Activated gamma-delta T cell treated with Interleukin-2 at 50 U/mL for 16 hours (primary cell): ENCODE results near the gene TRPM1.

Source experiments
- DNase-seq: peaks from one replicate; pipeline ENCODE4 v3.0.0-alpha.2; 2020

Gene TRPM1

GRCh38 chr15:31046759-31047359 lies 54.7 kb downstream of the TRPM1 start:
- no peak for DNase-seq

GRCh38 chr15:31045606-31046005 lies 55.9 kb downstream of the TRPM1 start:
- no peak for DNase-seq

- DNase-seq, result no peak
Measured at GRCh38 chr15:31042751-31043150, 58.8 kb downstream of the TRPM1 start.

- no peak for DNase-seq
Measured at GRCh38 chr15:31041610-31042009, 59.9 kb downstream of the TRPM1 start.

GRCh38 chr15:31040611-31041010 lies 60.9 kb downstream of the TRPM1 start:
- DNase-seq, result no peak

GRCh38 chr15:31039961-31040360 lies 61.6 kb downstream of the TRPM1 start:
- DNase-seq, result no peak

GRCh38 chr15:31037731-31038477 lies 63.6 kb downstream of the TRPM1 start:
- DNase-seq, result no peak

- no peak for DNase-seq
Measured at GRCh38 chr15:31036783-31037182, 64.7 kb downstream of the TRPM1 start.

- DNase-seq, result no peak
Measured at GRCh38 chr15:31035610-31036009, 65.9 kb downstream of the TRPM1 start.

- DNase-seq, result no peak
Measured at GRCh38 chr15:31034152-31034551, 67.4 kb downstream of the TRPM1 start.

- DNase-seq, result no peak
Measured at GRCh38 chr15:31032961-31033371, 68.6 kb downstream of the TRPM1 start.

- DNase-seq, result no peak
Measured at GRCh38 chr15:31031471-31032067, 70.0 kb downstream of the TRPM1 start.

- DNase-seq, result no peak
Measured at GRCh38 chr15:31027910-31028578, 73.5 kb downstream of the TRPM1 start.

- no peak for DNase-seq
Measured at GRCh38 chr15:31025996-31026395, 75.5 kb downstream of the TRPM1 start.

- no peak for DNase-seq
Measured at GRCh38 chr15:31024979-31025378, 76.5 kb downstream of the TRPM1 start.

- no peak for DNase-seq
Measured at GRCh38 chr15:31024330-31024729, 77.2 kb downstream of the TRPM1 start.

GRCh38 chr15:31023841-31024240 lies 77.7 kb downstream of the TRPM1 start:
- no peak for DNase-seq

- no peak for DNase-seq
Measured at GRCh38 chr15:31021067-31021665, 80.4 kb downstream of the TRPM1 start.

GRCh38 chr15:31020542-31020941 lies 81.0 kb downstream of the TRPM1 start:
- no peak for DNase-seq

- DNase-seq, result no peak
Measured at GRCh38 chr15:31019986-31020385, 81.5 kb downstream of the TRPM1 start.

GRCh38 chr15:31017311-31017710 lies 84.2 kb downstream of the TRPM1 start:
- DNase-seq, result no peak

GRCh38 chr15:31016446-31016915 lies 85.0 kb downstream of the TRPM1 start:
- no peak for DNase-seq

GRCh38 chr15:31014608-31014925 lies 87.0 kb downstream of the TRPM1 start:
- no peak for DNase-seq
